NCI-H1694 (cell line): ENCODE measurements around the gene MZB1.

ENCODE experiments used
- DNase-seq: peaks from one replicate; lab custom pipeline; 2025; lab: John Stamatoyannopoulos, UW

The MZB1 gene, protein sequence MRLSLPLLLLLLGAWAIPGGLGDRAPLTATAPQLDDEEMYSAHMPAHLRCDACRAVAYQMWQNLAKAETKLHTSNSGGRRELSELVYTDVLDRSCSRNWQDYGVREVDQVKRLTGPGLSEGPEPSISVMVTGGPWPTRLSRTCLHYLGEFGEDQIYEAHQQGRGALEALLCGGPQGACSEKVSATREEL

DNA sequence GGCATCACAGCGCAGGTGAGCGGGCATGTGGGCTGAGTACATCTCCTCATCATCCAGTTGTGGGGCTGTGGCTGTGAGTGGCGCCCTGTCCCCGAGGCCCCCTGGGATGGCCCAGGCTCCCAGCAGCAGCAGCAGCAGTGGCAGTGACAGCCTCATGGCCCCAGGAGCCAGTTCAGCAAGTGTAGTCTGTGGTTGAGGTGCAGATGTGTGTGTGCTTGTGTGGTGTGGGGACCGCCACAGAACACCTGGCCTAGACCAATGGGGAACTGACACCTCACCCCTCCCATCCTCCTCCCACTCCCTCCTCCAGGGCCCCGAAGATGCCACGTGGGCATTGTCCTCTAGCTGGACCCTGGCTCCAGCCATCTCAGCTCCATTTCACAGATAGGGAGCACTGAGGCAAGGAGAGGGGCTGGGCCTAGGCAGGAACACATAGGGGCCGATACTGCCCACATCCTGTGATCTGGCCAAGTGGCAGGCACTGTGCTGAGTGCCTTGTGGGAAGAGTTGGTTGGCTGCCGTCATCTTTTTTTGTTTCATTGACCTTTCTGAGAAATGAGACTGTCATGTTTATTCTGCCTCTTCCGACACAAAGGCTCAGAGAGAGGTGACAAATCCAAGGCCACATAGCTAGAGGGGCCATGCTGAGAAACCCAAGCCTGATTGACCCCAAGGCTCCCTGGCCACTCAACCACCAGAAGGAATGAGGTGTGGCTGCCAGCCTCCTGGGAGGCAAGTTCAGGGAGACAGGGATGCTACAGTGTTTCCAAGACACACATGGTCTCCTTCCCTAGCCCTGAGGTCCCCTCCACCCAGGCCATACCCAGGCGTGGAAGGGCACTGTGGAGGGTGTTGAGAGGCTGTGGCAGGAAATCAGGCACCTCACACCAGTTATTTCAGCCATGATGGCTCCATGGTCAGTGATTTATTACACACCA lies at the start of gene MZB1:
MZB1 (minus strand) TSS at position 213 of the 938 bp plus-strand sequence; CDS start at position 156, 57 bp downstream.
- DNase-seq: no peak

- DNase-seq: peak; percentile 89
Observed at GRCh38 chr5:139439013-139439903, 49.5 kb upstream of the MZB1 start, which contains the start of gene DNAJC18. TSS of gene DNAJC18 (minus strand) at chr5:139439525. CDS start at chr5:139439445, 80 bp downstream.

- no peak for DNase-seq
Observed at GRCh38 chr5:139438707-139439012, 48.9 kb upstream of the MZB1 start.

DNA sequence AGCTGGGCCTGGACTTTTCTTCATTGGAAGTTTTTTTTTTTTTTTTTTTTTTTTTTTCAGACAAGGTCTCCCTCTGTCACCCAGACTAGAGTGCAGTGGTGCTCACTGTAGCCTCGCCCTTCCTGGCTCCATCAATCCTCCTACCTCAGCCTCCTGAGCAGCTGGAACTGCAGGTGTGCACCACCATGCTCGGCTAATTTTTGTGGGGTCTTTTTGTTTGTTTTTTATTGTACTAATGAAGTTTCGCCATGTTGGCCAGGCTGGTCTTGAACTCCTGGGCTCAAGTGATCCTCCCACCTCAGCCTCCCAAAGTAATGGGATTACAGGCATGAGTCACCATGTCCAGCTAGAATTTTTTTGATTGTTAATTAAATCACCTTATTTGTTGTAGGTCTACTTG lies 46.0 kb upstream of the MZB1 start:
- DNase-seq: no peak

DNA sequence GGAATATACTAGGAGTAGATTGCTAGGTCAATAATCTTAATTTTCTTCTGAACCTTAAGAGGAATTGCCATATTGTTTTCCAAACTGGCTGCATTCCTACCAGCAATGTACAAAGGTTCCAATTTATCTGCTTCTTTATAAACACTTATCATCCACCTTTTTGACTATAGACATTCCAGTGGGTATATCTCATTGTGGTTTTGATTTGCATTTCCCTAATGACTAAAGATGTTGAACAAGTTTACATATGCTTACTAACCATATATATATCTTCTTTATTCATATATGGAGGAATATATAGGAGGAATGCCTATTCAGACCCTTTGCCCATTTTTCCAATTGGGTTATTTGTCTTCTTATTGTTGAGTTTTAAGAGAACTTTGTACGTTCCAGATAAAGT lies 42.0 kb upstream of the MZB1 start:
- no peak for DNase-seq

- no peak for DNase-seq
Observed at GRCh38 chr5:139430015-139430414, 40.3 kb upstream of the MZB1 start.

- no peak for DNase-seq
Observed at GRCh38 chr5:139426203-139426885, 36.6 kb upstream of the MZB1 start.

DNA sequence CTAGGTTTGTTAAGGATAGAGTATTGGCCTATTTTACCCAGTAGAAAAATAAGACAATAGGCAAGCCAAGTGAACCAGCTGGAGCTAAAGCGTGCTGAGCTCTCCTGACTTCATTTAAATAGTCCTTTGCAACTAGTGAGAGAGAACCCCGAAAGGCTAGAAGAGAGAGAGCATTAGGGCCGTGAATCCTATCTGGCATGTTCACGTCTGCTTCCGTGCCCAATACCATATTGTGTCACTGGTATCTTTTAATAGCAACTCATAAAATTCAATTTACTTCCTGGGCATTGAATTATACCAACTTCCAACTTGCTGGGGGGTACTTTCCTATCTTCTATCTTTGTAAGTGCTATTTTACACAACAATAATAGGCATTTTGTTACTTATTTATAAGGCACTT lies 35.8 kb upstream of the MZB1 start:
- no peak for DNase-seq

DNA sequence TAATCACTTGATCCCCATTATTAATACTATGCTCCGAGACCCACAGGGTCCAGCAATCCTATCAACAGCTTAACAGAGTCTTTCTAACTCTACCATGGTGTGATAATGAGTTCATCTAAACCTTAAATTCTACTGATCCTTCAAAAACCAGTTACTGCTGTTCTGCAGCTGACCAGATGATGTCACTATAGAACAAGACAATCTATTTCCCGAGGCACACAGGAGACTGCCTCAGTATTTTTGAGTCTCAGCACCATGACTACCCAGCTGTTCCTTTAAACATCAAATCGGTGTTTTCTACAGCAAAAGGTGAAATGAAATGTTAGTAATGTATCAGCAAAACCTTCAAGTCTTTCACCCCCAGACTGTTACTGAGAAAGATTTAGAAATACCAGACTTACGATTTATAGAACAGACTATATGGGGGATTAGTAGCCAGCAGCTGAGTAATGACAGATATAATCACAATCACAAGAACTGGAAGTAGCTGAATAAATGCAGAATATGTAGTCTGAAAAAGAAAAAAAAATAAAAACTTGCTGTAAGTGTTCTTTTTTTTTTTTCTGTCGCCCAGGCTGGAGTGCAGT lies 32.7 kb upstream of the MZB1 start:
- DNase-seq: peak; percentile 59

DNA sequence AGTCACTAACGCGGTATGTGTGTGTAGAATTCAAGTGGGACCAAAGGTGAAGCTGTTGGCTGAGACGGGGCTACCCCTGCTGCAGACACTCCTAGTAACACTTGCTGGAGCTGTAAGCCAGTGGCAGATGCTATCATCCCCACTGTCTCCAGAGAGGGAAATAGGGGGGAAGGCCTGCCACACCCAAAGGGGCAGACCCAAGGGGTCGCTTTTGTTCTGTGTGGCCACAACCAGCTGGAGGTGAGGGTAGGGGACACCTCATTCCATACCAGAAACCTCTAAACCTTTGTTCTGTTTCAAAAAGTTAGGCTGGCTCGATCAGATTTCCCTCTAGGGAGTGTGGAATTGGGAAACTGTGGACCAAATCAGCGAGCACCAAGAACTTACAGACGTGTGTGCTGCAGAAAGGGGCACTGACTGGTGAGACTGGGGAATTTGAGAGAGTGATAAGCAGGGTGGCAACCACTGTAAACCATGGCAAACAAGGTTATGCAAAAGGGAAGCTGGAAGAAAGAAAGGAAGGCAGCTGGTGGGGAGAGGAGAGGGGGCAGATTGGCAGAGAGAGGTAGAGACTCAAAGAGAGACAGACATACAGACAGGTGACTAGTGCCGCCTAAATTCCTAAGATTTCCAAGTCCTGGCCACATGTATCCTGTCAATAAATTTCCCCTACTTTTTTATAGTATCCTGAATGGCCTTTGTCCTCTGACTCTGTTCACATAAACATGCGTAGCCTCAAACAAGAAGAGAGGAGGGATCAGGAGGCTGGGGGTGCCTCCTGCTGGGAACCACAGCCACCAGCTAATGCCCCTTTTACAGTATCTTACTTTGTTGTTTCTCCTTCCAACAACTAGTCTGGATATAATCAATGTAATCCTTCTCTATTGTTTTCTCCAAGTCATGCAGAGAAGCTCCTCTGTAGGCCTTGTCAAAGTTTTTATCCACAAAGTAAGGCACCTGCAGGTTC lies 29.8 kb upstream of the MZB1 start:
- DNase-seq: no peak

DNA sequence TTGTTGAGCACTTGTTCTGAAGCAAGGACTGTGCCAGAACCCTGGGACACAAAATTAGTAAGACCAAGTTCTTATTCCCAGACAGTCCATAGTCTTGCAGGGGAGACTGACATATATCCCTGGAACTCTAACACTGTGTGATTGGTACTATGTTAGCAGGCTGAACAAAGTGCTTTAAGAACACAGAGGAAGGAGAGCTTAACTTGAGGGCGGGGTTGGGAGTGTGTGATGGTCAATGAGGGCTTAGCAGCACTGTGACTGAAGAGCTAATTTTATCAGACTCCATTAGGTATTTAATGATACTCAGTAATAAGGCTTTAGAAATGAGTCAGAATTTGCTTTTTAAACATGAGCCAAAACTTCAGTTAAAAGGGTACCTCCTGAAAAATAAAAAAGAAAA lies 29.1 kb upstream of the MZB1 start:
- DNase-seq: no peak

DNA sequence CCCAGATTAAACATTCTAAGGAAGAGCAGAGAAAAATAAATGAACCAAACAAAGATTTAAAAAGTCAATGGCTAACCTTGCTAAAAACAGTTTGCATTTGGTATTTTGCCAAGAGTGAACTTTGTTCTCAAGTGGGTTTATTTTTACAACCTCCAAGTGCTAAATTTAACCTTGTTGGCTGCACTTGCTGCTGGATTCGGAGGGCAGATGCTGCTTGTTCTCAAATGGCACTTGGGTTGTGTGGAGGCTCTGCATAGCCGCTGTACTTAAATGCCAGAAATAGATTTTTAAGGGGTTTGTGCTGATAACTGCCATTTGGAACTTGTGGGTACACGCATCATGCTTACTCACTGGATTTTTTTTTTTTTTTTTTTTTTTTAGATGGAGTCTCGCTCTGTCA lies 27.5 kb upstream of the MZB1 start:
- DNase-seq: no peak

DNA sequence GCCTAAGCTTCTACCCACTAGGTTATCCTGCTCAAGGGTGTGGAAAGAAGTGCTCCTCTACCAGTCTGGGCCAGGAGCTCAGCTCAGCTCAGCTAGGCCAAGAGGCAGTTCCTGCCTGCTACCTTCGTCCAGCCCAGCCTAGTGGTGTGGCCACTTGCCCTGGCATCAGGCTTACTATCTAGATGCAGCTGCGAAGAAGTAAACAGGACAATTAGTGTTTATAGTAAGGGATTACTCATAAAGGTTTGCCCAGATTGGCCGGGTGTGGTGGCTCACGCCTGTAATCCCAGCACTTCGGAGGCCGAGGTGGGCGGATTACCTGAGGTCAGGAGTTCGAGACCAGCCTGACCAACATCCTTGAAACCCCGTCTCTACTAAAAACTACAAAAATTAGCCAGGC lies 26.9 kb upstream of the MZB1 start:
- DNase-seq: no peak

GRCh38 chr5:139415869-139416268 lies 26.2 kb upstream of the MZB1 start:
- DNase-seq: no peak

DNA sequence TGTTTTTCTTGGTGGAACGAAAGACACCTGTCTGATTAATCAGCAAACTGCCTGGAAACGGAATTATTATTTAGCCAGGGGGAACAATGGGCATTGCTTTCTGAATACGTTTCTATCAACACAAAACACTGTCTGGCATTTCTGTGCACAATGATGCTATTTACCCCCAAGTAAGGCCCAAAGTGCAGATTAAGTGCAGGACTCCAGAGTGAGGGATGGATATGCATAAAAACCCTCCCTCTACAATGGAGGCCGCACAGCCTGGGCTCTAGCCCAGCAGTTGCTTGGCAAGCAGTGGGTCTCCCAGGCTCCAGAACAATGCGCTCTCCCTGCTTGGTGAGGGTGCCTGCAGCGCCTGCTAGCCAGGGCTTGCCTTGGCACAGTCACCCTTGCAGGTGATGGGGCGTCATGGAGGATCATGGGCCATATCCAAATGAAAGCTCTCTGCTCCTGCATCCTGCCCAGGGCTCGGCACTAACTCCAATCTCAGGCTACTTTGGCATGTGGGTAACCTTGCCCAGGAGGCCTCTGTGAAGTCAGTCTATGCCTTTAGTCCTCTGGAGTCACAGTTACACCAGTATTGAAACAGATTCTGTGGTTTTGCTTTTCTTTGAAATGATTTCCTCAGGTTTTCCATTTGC lies 25.6 kb upstream of the MZB1 start:
- peak; percentile 60 for DNase-seq

DNA sequence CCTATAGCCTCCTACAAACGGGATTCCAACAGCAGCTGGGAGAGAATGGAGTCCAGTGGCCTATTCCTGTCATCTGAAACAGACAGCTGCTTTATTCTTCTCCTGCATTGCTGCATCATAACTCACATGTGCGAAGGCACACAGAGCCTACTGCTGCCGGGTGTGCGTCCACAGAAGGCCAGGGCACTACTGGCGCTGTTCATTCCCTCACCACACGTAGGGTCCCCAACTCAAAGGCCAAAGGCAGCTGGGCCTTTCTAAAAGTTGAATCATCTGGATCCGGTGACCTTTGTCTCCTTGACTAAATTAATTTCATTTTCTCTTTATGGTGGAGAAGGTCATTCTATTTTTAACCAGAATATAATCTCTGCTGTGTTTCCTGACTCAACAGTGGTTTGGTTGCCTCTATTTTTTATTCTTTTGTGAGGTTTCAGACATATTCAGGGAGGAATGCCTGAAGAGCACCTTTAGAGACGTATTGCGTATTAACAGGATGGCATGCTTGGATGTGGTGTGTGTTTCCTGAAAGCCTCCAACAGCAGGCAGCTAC lies 24.9 kb upstream of the MZB1 start:
- peak; percentile 40 for DNase-seq

- DNase-seq: no peak
Observed at GRCh38 chr5:139413963-139414362, 24.2 kb upstream of the MZB1 start.

DNA sequence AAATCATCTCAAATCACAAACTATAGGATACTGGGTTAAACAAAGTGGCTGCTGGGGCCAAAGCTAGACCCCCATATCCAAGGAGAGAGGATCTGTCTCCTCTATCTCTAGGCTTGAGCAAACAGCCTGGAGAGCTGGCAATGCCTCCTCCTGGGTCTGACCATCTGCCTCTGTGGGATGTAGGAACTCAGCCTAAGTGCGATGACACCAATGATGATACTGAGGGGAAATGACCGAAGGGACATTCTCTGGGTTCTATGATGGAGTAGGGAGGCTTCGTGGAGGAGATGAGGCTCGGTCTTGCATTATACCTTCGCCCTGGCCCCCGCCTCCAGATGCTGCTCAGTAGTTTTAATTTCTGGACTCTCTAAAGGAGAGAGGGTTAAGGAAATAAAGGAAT lies 23.4 kb upstream of the MZB1 start:
- DNase-seq: no peak

GRCh38 chr5:139410993-139411828 lies 21.5 kb upstream of the MZB1 start:
- peak; percentile 18 for DNase-seq
